HEK293T (cell line): ENCODE measurements around the gene EXOC4.

Source experiments
- FOXK2 ChIP-seq: fragments of 450-650 bp; IDR thresholded peaks from 2 replicates; pipeline ENCODE4 v1.6.1; 2016; ENCODE audit warnings: mild to moderate bottlenecking
- FOXM1 ChIP-seq: fragments of 450-650 bp; IDR thresholded peaks from 2 replicates; pipeline ENCODE4 v1.6.1; 2017; ENCODE audit warnings: mild to moderate bottlenecking, borderline replicate concordance
- NFRKB ChIP-seq: fragments of 450-650 bp; IDR thresholded peaks from 2 replicates; pipeline ENCODE4 v1.6.1; 2016; ENCODE audit warnings: mild to moderate bottlenecking, moderate library complexity

- TF ChIP-seq FOXK2: no peak
- TF ChIP-seq NFRKB: no peak
- TF ChIP-seq FOXM1: no peak
Observed at GRCh38 chr7:133361806-133362205, 108.9 kb downstream of the EXOC4 start.
